GDM1 (cell line): ENCODE data around the gene EEFSEC.

Source experiments
- DNase-seq: peaks from one replicate; lab custom pipeline; 2025; lab: John Stamatoyannopoulos, UW

EEFSEC gene

DNA sequence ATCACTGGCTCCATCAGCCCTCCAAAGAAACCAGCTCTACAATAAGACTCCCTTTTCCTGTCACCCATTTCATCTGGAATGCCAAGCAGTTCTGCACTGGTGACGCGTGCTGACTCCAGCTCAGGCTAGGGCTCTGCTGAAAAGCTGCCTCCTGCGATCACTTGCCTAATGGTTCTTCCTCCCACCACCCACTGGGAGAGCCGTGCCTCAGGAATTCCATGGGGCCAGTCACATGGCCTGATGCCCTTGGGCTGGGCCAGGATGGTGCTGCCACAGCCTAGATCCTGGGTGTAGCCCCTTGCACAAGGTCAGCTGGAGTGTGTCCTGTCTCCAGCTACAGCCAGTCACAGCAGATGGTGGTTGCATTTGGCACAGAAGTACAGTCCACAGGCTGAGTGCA lies 214.5 kb downstream of the EEFSEC start:
- no peak for DNase-seq

GRCh38 chr3:128368626-128369025 lies 215.3 kb downstream of the EEFSEC start:
- DNase-seq, result no peak

GRCh38 chr3:128369121-128369703 lies 215.9 kb downstream of the EEFSEC start:
- DNase-seq, result no peak

DNA sequence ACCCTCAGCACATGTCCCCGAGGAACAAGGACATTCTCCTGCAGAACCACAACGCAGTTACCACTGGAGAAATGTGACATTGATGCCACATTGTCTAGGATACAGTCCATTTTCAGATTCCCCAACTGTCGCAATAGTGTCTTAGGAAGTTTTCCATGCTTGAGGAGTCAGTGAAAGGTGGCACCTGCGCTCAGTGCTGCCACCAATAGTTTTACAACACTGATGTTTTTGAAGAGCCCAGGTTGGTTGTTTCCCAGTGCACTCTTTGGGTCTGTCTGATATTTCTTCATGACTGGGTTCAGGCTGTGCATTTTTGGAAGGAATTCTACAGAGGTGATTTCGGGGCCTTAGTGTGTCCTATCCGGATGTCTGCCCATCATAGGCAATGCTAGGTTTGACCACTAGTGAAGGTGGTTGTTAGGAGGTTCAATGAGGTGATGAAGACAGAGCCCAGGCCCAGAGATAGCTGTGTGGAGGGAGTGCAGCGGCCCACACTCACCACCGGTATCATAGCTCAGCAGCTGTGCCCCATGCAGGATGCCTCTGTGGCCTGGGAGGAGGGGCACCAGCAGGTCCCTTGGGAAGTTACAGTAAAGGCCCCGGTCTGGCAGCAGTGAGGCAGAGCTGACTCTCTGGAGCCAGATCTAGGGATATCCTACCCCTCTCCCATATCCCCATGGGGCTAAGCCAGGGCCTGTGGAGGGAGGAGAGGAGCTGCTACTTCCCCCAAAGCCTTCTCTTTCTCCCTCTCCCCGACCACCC lies 216.8 kb downstream of the EEFSEC start:
- no peak for DNase-seq

DNA sequence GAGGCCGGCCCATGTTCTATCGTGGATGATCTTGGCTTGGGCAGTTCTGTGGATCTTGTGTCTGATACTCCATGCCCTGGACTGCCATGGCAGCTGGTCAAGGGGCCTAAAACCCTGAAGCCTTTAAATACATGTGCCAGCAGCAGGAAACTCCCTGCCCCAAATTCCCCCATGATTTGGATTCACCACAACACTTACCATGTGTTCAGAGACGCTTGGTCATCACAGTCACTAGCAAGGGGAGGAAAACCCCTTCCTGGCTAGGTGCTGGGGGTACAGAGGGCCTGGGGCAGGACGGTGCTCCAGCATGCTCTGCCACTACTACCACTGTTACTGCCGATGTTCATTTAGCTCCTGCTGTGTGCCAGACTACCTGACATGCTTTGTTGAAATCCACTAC lies 219.0 kb downstream of the EEFSEC start:
- DNase-seq, result no peak

DNA sequence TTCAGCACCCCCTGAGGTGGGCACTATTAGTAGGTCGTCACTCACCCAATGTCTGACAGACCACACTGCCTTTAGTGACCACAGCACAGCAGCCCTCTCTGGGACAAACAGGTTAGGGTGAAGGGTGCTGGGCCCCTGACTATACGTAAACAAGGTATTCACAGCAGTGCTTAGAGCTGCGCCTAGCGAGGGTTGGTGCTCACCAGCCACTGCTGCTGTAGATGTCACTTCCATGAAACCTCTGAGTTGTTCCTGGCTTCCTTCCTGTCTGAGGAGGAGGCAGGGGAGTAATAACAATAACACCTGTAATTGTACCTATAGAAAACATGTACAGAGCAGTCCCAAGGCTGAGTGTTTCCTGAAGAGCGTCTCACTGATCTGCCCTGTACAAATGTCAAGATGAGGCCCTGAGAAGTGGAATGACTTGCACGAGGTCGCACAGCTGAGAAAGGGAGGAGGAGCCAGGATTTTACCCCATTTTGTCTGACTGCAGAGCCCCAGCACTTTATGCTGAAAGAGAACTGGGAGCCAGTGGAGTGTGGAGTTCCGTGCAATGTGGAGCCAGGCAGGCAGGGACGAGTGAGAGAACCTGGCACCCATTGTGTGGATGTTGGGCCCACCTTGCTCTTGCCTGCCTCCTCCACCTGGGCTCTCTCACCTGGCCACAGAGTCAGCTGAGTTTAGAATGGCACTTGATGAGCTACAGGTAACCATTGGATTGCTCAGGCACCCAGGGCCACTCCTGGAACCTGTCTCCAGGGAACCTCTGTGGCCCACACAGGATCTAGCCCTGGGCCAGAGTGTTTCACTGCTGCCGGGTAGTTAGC lies 219.6 kb downstream of the EEFSEC start:
- DNase-seq, result no peak

GRCh38 chr3:128374746-128375445 lies 221.6 kb downstream of the EEFSEC start:
- no peak for DNase-seq

- no peak for DNase-seq
These were observed 223.2 kb downstream of the EEFSEC start for GRCh38 chr3:128376516-128376915.

- DNase-seq, result no peak
These were observed 225.5 kb downstream of the EEFSEC start for GRCh38 chr3:128378631-128379347.

- no peak for DNase-seq
These were observed 226.3 kb downstream of the EEFSEC start for GRCh38 chr3:128379367-128380160.

GRCh38 chr3:128380295-128380694 lies 227.0 kb downstream of the EEFSEC start:
- no peak for DNase-seq

- no peak for DNase-seq
These were observed 227.4 kb downstream of the EEFSEC start for GRCh38 chr3:128380719-128381118.

- DNase-seq, result no peak
These were observed 228.3 kb downstream of the EEFSEC start for GRCh38 chr3:128381609-128382008.

- no peak for DNase-seq
These were observed 229.0 kb downstream of the EEFSEC start for GRCh38 chr3:128382221-128382807.

DNA sequence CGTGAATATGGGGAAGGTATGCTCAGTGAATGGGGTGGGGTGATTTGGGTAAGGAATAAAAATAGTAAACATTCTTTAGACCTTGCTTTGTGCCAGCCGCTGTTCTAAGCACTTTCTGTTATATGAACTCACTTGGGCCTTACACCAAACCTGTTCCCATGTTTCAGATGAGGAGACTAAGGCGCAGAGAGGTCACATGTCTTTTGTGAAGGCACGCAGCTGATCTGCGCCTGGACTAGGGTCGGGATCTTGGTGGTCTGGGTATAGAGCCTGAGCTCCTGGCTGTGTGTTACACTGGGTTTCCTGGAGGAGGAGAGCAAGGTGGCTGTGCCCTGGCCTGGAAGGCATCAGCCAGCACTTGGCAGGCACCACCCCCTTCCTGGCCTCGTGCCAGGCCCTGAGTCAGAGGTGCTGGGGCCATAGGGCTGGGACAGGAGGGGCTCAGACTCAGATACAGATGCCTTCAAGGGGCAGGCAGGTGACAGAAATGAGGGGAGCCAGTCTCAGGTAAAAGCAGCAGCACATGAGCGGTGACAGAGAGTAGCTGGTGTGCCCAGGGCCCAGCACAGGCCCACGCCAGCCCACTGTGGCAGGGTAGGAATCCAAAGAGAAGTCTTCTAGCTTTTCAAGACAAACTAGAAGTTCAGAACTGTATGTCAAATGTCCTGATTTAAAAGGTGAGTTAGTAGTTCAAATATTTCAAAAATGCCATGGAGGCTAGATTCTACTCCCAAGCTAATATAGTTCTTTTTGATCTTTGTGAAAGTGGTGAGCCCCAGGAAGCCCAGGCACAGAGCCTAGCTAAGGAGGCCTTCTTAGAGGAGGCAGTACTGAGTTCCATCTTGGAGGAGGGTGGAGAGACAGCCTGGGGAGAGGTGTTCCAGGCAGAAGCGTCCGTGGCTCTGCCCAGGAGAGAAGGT lies 230.3 kb downstream of the EEFSEC start:
- peak; percentile 37 for DNase-seq

- DNase-seq, result no peak
These were observed 232.0 kb downstream of the EEFSEC start for GRCh38 chr3:128385080-128385832.

GRCh38 chr3:128388932-128389331 lies 235.7 kb downstream of the EEFSEC start:
- DNase-seq, result no peak

- no peak for DNase-seq
These were observed 237.6 kb downstream of the EEFSEC start for GRCh38 chr3:128390867-128391266.

DNA sequence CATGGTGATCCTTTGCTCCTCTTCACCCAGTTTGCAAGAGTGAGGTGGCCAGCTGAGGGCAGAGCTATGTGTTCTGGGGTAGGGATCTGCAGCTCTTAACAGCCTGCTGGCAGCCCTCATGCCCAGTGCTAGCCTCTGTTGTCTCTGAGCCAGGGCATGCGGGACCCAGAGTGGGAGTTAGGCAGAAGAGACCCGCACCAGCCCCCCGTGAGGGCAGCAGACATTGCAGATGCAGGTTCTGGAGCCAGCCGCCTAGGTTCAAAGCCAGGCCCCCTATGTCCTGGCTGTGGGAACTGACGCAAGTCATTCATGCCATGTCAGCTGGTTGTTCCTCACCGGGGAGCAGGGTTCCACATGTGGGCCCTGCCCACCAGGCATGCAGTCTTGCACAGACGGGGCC lies 238.7 kb downstream of the EEFSEC start:
- no peak for DNase-seq
